SU-DHL-6 (cell line): Measurements from ENCODE around the gene CXCL10.

Experiments used
- H2AFZ ChIP-seq: fragments of 200-600 bp; sonication (generic); 2 replicates; pipeline ENCODE4 v1.6.1; 2014; ENCODE audit warnings: low read depth, mild to moderate bottlenecking, moderate library complexity, mixed read lengths, antibody characterized with exemption, low read length; ENCODE audit not compliant: severe bottlenecking
- H3F3A ChIP-seq: fragments of 200-600 bp; shearing (Covaris generic); 2 replicates; pipeline ENCODE4 v1.6.0; 2016; ENCODE audit warnings: antibody characterized with exemption, mild to moderate bottlenecking; ENCODE audit not compliant: insufficient read depth
- H3K27ac ChIP-seq: fragments of 200-600 bp; sonication (generic); 2 replicates; pipeline ENCODE4 v1.5.1; 2016; ENCODE audit warnings: low read depth, mild to moderate bottlenecking, low read length, moderate library complexity, mixed read lengths
- H3K27me3 ChIP-seq: fragments of 200-600 bp; sonication (generic), shearing (Covaris generic); 2 replicates; pipeline ENCODE4 v1.6.0; 2014; ENCODE audit warnings: mild to moderate bottlenecking, low read length
- H3K36me3 ChIP-seq: fragments of 200-600 bp; sonication (generic); 2 replicates; pipeline ENCODE4 v1.6.1; 2014; ENCODE audit warnings: mild to moderate bottlenecking, low read length, mixed read lengths
- H3K4me2 ChIP-seq: fragments of 300-600, 200-600 bp; shearing (Covaris generic), sonication (generic); 2 replicates; pipeline ENCODE4 v1.6.0; 2014; ENCODE audit warnings: low read length, low read depth, mild to moderate bottlenecking; ENCODE audit not compliant: poor library complexity, severe bottlenecking
- H3K4me3 ChIP-seq: fragments of 200-600 bp; sonication (generic); 2 replicates; pipeline ENCODE4 v1.5.1; 2014; ENCODE audit warnings: antibody characterized with exemption, low read length, mild to moderate bottlenecking, mixed read lengths; ENCODE audit not compliant: insufficient read depth, poor library complexity, severe bottlenecking
- H3K79me2 ChIP-seq: fragments of 200-600 bp; sonication (generic); 2 replicates; pipeline ENCODE4 v1.6.1; 2014; ENCODE audit warnings: mild to moderate bottlenecking, low read length, moderate library complexity; ENCODE audit not compliant: insufficient read depth
- H3K9ac ChIP-seq: fragments of 200-600 bp; sonication (generic); 2 replicates; pipeline ENCODE4 v1.7.0; 2014; ENCODE audit warnings: mild to moderate bottlenecking, low read length
- H3K9me2 ChIP-seq: fragments of 200-600 bp; sonication (generic); replicated peaks from 2 replicates; pipeline ENCODE4 v1.6.1; 2014; ENCODE audit warnings: low read length; ENCODE audit not compliant: insufficient read depth
- H3K9me3 ChIP-seq: fragments of 200-600 bp; sonication (generic); 2 replicates; pipeline ENCODE4 v1.6.1; 2014; ENCODE audit warnings: low read length, mixed read lengths; ENCODE audit not compliant: insufficient read depth
- H4K20me1 ChIP-seq: fragments of 200-600 bp; sonication (generic); 2 replicates; pipeline ENCODE4 v1.6.1; 2014; ENCODE audit warnings: low read depth, mild to moderate bottlenecking, antibody characterized with exemption, low read length, moderate library complexity, mixed read lengths
- EZH2phosphoT487 ChIP-seq: fragments of 200-600 bp; sonication (generic), shearing (Covaris generic); conservative IDR thresholded peaks from 2 replicates; pipeline ENCODE4 v1.6.1; 2018; ENCODE audit warnings: mild to moderate bottlenecking, antibody characterized with exemption, low read length, moderate library complexity, mixed read lengths
- TF ChIP-seq, protein P1 (sequence below): fragments of 200-600 bp; sonication (generic); IDR thresholded peaks from one replicate; pipeline ENCODE4 v1.5.1; 2017; ENCODE audit warnings: antibody characterized with exemption, mild to moderate bottlenecking, low read length, moderate library complexity; ENCODE audit not compliant: insufficient read depth, poor library complexity, severe bottlenecking

The CXCL10 gene

DNA sequence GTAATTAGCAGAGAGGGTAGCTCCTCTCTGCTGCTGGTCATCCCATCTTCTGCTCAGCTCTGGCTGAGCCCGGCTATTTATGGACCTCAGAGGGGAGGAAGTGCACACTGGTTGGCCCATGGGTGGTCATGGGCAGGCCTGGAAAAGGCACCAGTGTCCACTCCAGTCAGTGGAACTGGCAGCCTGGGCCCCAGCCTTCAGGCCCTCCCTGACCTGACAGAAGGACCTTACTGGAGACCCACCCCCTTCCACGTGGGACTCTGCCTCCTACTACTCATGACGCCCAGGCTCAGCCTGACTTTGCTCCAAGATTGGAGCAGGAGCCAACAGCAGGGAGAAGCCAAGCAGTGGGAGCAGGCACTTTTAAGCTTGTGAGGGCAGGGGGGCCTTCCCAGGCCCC is 43.2 kb upstream of the CXCL10 start:
- TF ChIP-seq, protein P1, sequence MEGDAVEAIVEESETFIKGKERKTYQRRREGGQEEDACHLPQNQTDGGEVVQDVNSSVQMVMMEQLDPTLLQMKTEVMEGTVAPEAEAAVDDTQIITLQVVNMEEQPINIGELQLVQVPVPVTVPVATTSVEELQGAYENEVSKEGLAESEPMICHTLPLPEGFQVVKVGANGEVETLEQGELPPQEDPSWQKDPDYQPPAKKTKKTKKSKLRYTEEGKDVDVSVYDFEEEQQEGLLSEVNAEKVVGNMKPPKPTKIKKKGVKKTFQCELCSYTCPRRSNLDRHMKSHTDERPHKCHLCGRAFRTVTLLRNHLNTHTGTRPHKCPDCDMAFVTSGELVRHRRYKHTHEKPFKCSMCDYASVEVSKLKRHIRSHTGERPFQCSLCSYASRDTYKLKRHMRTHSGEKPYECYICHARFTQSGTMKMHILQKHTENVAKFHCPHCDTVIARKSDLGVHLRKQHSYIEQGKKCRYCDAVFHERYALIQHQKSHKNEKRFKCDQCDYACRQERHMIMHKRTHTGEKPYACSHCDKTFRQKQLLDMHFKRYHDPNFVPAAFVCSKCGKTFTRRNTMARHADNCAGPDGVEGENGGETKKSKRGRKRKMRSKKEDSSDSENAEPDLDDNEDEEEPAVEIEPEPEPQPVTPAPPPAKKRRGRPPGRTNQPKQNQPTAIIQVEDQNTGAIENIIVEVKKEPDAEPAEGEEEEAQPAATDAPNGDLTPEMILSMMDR = no peak
- no peak for TF ChIP-seq EZH2phosphoT487
- H3K27me3 ChIP-seq = no peaks in the 10 kb centered on the region
- no peaks in the 10 kb centered on the region for H3K9me2 ChIP-seq
- no peaks in the 10 kb centered on the region for H4K20me1 ChIP-seq
- no peaks in the 10 kb centered on the region for H3K9me3 ChIP-seq
- H3F3A ChIP-seq = no peaks in the 10 kb centered on the region
- no peak overlapping the region for H3K4me3 ChIP-seq
- no peak overlapping the region for H3K9ac ChIP-seq
- no peak overlapping the region for H3K4me2 ChIP-seq
- no peaks in the 10 kb centered on the region for H3K79me2 ChIP-seq
- no peak overlapping the region for H2AFZ ChIP-seq
- no peak overlapping the region for H3K27ac ChIP-seq
- H3K36me3 ChIP-seq = no peaks in the 10 kb centered on the region

- H4K20me1 ChIP-seq = no peaks in the 10 kb centered on the region
- no peaks in the 10 kb centered on the region for H3K27me3 ChIP-seq
- no peaks in the 10 kb centered on the region for H3K36me3 ChIP-seq
- no peaks in the 10 kb centered on the region for H3K9me3 ChIP-seq
- TF ChIP-seq, protein P1 = no peak
- no peak for TF ChIP-seq EZH2phosphoT487
- H3K9me2 ChIP-seq = no peaks in the 10 kb centered on the region
- no peak overlapping the region for H2AFZ ChIP-seq
- H3K4me2 ChIP-seq = no peak overlapping the region
- H3K27ac ChIP-seq = no peak overlapping the region
- no peak overlapping the region for H3K4me3 ChIP-seq
- no peaks in the 10 kb centered on the region for H3F3A ChIP-seq
- H3K79me2 ChIP-seq = no peaks in the 10 kb centered on the region
- no peak overlapping the region for H3K9ac ChIP-seq
These were observed 38.7 kb upstream of the CXCL10 start for GRCh38 chr4:76061982-76062381.

DNA sequence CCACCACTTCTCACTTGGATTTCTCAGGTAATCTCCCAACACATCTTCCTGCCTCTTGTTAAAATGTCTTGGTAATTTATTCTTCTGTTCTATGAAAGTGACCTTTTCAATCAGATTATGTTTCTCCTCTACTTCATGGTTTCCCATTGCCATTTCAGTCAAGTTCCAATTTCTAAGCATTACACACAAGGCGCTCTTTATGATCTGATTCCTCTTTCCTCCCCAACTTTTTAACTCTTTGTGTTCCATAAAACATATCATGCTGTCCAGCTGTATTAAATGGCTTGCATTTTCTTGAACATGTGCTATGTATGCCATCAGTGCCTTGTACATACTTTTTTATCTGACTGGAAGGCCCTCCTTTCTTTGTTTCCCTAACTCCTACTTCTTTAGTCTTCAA is 38.1 kb upstream of the CXCL10 start:
- H3K79me2 ChIP-seq = no peaks in the 10 kb centered on the region
- TF ChIP-seq, protein P1 = no peak
- H3K9ac ChIP-seq = no peak overlapping the region
- no peaks in the 10 kb centered on the region for H3F3A ChIP-seq
- no peaks in the 10 kb centered on the region for H3K36me3 ChIP-seq
- H4K20me1 ChIP-seq = no peaks in the 10 kb centered on the region
- H3K27ac ChIP-seq = no peak overlapping the region
- no peaks in the 10 kb centered on the region for H3K9me3 ChIP-seq
- no peak overlapping the region for H2AFZ ChIP-seq
- no peaks in the 10 kb centered on the region for H3K27me3 ChIP-seq
- no peaks in the 10 kb centered on the region for H3K9me2 ChIP-seq
- H3K4me3 ChIP-seq = no peak overlapping the region
- no peak overlapping the region for H3K4me2 ChIP-seq

GRCh38 chr4:76060506-76060905 is 37.2 kb upstream of the CXCL10 start:
- no peak overlapping the region for H3K27ac ChIP-seq
- no peak overlapping the region for H3K4me2 ChIP-seq
- H4K20me1 ChIP-seq = no peaks in the 10 kb centered on the region
- H3K36me3 ChIP-seq = no peaks in the 10 kb centered on the region
- H3K79me2 ChIP-seq = no peaks in the 10 kb centered on the region
- no peak overlapping the region for H2AFZ ChIP-seq
- H3K27me3 ChIP-seq = no peaks in the 10 kb centered on the region
- TF ChIP-seq EZH2phosphoT487 = no peak
- TF ChIP-seq, protein P1 = no peak
- H3K9me2 ChIP-seq = no peaks in the 10 kb centered on the region
- no peaks in the 10 kb centered on the region for H3K9me3 ChIP-seq
- no peak overlapping the region for H3K9ac ChIP-seq
- no peak overlapping the region for H3K4me3 ChIP-seq
- no peaks in the 10 kb centered on the region for H3F3A ChIP-seq
